Left ventricle myocardium superior (tissue), 1 donor: ENCODE measurements around the gene MAP3K15. TPM values are rescaled to one million over a fixed set of nuclear protein-coding genes. Genes with fewer than 3 reads are reported as not detected.
A peak's percentile ranks its signal among the peaks of the same experiment; 100 is the strongest.
"Not testable (repeated sequence)": the region's sequence is repeated elsewhere in the genome, so short reads cannot be mapped to it uniquely, and the experiment has no call there.

Source experiments
- ATAC-seq: fragments of 200-7000 bp; cut with Tn5 transposase; one replicate; pipeline ENCODE4 v1.9.1; 2020; ENCODE audit warnings: mild to moderate bottlenecking, moderate library complexity
- DNase-seq: peaks from one replicate; pipeline ENCODE4 v3.0.0-alpha.2; 2020
- intact Hi-C: fragments of 100-400 bp; cut with micrococcal nuclease; formaldehyde crosslinking; loops from one replicate; pipeline ENCODE4 v1.11.0; 2022
- total RNA-seq: library from RNA; stranded (reverse); fragmentation: NEBNext Ultra II Directional; extraction: Animal tissue kit (Norgen Biotek cat#: 25700); gene quantifications from one replicate; pipeline ENCODE4 v1.2.1, GENCODE V29; 2021
- donor health status: DM: no; HTN: yes; CAD: no; lungs with severe emphysema.

The MAP3K15 gene
- total RNA-seq, 1 donor from 2014 or later: not detected

- intact Hi-C loops: no loop called here
- no peak for DNase-seq
- no peak for ATAC-seq
These were observed 24.8 kb upstream of the MAP3K15 start for GRCh38 chrX:19540076-19540475.

GRCh38 chrX:19539665-19540064, 24.4 kb upstream of the MAP3K15 start:
- no peak for ATAC-seq
- intact Hi-C loops: no loop called here
- DNase-seq: no peak

- ATAC-seq: no peak
- intact Hi-C loops: no loop called here
These were observed 20.2 kb upstream of the MAP3K15 start for GRCh38 chrX:19535476-19535875.

GRCh38 chrX:19532709-19533108, 17.4 kb upstream of the MAP3K15 start:
- peak; percentile 37 for DNase-seq
- intact Hi-C loops: no loop called here
- ATAC-seq: peak; percentile 87

More at GRCh38 chrX:19535476-19535875, 20.2 kb upstream of the MAP3K15 start:
- no peak for DNase-seq

GRCh38 chrX:19517965-19518364, 2.7 kb upstream of the MAP3K15 start:
- no peak for ATAC-seq
- no peak for DNase-seq
- intact Hi-C loops: no loop called here

GRCh38 chrX:19515615-19516105, 352 bp upstream of the MAP3K15 start:
- DNase-seq: no peak

GRCh38 chrX:19513383-19513782, 1.9 kb downstream of the MAP3K15 start:
- intact Hi-C loops: no loop called here
- no peak for ATAC-seq
- DNase-seq: no peak

More at GRCh38 chrX:19515615-19516105, 352 bp upstream of the MAP3K15 start:
- no peak for ATAC-seq
- intact Hi-C loops: no loop called here

- intact Hi-C loops: no loop called here
These were observed 2.3 kb downstream of the MAP3K15 start for GRCh38 chrX:19512961-19513360.

GRCh38 chrX:19512359-19512758, 2.9 kb downstream of the MAP3K15 start:
- intact Hi-C loops: no loop called here
- ATAC-seq (no peak), DNase-seq (no peak)

More at GRCh38 chrX:19512961-19513360, 2.3 kb downstream of the MAP3K15 start:
- DNase-seq (no peak), ATAC-seq (no peak)

- intact Hi-C loops, ATAC-seq, DNase-seq: not testable (repeated sequence)
These were observed 3.5 kb downstream of the MAP3K15 start for GRCh38 chrX:19511796-19512195.

- no peak for DNase-seq
- intact Hi-C loops: no loop called here
These were observed 18.6 kb downstream of the MAP3K15 start for GRCh38 chrX:19496711-19497110.

GRCh38 chrX:19487520-19488200, 27.6 kb downstream of the MAP3K15 start:
- intact Hi-C loops: no loop called here
- ATAC-seq: no peak
- no peak for DNase-seq

More at GRCh38 chrX:19496711-19497110, 18.6 kb downstream of the MAP3K15 start:
- no peak for ATAC-seq

GRCh38 chrX:19479458-19479857, 35.9 kb downstream of the MAP3K15 start:
- intact Hi-C loops: no loop called here
- no peak for DNase-seq
- no peak for ATAC-seq

GRCh38 chrX:19468383-19468782, 46.9 kb downstream of the MAP3K15 start:
- intact Hi-C loops, ATAC-seq, DNase-seq: not testable (repeated sequence)

- ATAC-seq: no peak
- no peak for DNase-seq
- intact Hi-C loops: no loop called here
These were observed 52.4 kb downstream of the MAP3K15 start for GRCh38 chrX:19462879-19463278.

GRCh38 chrX:19462231-19462630, 53.1 kb downstream of the MAP3K15 start:
- intact Hi-C loops: no loop called here
- ATAC-seq (no peak), DNase-seq (no peak)

- ATAC-seq: no peak
- DNase-seq: no peak
- intact Hi-C loops: no loop called here
These were observed 57.6 kb downstream of the MAP3K15 start for GRCh38 chrX:19457662-19458061.

GRCh38 chrX:19448077-19448476, 67.2 kb downstream of the MAP3K15 start:
- ATAC-seq (no peak), DNase-seq (no peak)
- intact Hi-C loops: no loop called here

GRCh38 chrX:19446397-19446796, 68.9 kb downstream of the MAP3K15 start:
- intact Hi-C loops: no loop called here

GRCh38 chrX:19445772-19446171, 69.5 kb downstream of the MAP3K15 start:
- intact Hi-C loops, DNase-seq, ATAC-seq: not testable (repeated sequence)

More at GRCh38 chrX:19446397-19446796, 68.9 kb downstream of the MAP3K15 start:
- DNase-seq: no peak
- ATAC-seq: no peak
